Measurements from ENCODE around the gene NPIPB6.
"Not testable (repeated sequence)": the region's sequence is repeated elsewhere in the genome, so short reads cannot be mapped to it uniquely, and the experiment has no call there.

The NPIPB6 gene

GRCh38 chr16:28363408-28363807 is at the start of gene NPIPB6:
TSS of gene NPIPB6 (minus strand) at chr16:28363508. CDS start at chr16:28362822, 686 bp downstream.
- DNase-seq, result not testable (repeated sequence)

- DNase-seq, result not testable (repeated sequence)
Observed at GRCh38 chr16:28403220-28404072, 40.1 kb upstream of the NPIPB6 start, which contains the start of gene EIF3CL. TSS of gene EIF3CL (minus strand) at chr16:28403841. CDS start at chr16:28403618, 223 bp downstream.

DNA sequence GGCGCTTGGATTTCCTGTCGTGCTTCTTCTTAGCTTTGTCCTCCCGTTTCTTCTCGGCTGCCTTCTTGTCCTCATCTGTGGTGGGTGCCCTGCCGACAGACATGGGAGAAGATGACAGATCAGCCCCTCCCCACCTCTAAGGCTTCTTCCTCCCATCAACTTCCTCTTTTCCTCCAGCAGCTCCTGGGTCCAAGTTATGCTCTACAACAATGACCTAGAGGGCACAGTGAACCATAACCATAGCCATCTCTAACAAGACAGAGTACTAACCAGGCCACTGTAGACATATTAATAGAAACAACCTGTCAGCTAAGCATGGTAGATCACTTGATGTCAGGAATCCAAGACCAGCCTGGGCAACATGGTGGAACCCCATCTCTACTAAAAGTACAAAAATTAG is 28.7 kb upstream of the NPIPB6 start:
- DNase-seq, result not testable (repeated sequence)

DNA sequence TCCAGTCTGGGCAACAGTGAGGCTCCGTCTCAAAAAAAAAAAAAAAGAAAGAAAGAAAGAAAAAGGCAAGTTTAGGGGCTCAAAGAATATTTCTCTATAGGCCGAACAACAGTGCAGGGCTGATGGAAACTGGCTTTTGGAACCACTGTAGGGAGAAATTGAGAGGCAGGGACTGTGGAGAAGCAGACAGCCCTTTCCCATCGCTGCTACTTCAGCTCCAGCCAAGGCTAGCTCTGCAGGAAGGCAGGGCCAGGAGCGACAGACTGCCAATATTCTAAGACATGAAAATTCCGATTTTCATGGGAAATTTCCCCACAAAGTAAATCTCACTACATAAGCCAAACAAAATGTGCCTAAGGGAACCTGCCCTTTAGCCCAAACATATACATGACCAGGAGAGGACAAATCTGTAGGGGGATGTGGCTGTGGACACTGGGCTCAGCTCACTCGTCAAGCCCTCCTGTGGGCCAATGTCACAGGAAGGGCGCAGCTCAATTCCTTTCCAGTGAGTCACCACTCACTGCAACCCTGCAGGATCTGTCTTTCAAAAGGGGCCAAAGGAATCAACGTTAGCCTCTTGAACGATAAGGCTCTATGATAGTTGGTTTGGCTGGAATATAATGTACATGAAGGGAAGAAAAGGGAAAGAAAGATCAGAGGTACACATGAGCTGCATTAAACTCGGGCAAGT is 19.0 kb upstream of the NPIPB6 start:
- DNase-seq, result not testable (repeated sequence)

DNA sequence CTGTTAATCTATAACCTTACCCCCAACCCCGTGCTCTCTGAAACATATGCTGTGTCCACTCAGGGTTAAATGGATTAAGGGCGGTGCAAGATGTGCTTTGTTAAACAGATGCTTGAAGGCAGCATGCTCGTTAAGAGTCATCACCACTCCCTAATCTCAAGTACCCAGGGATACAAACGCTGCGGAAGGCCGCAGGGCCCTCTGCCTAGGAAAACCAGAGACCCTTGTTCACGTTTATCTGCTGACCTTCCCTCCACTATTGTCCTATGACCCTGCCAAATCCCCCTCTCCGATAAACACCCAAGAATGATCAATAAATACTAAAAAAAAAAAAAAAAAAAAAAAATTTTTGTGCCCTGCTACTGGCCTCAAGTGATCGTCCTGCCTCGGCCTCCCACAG is 14.5 kb upstream of the NPIPB6 start:
- DNase-seq, result not testable (repeated sequence)

DNA sequence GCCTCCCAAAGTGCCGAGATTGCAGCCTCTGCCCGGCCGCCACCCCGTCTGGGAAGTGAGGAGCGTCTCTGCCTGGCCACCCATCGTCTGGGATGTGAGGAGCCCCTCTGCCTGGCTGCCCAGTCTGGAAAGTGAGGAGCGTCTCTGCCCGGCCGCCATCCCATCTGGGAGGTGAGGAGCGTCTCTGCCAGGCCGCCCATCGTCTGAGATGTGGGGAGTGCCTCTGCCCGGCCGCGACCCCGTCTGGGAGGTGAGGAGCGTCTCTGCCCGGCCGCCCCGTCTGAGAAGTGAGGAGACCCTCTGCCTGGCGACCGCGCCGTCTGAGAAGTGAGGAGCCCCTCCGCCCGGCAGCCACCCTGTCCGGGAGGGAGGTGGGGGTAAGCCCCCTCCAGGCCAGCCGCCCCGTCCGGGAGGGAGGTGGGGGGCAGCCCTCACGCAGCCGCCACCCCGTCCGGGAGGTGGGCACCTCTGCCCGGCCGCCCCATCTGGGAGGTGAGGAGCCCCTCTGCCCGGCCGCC is 13.9 kb upstream of the NPIPB6 start:
- DNase-seq, result not testable (repeated sequence)

DNA sequence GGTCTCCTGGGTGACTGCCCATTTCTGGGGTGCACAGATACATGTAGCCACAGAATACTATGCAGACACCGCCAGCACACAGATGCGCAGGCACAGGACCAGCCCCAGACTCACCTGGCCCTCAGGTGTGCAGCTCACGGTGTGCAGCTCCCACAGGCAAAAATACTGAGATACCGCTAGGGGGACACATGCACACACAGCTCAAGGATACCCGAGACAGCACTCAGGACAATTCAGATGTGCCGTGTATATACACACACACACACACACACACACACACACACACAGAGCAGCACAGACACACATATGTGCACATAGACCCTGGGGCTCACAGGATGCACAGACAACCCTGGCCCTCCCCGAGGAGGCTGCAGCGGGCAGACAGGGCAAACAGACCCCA is 11.8 kb upstream of the NPIPB6 start:
- not testable (repeated sequence) for DNase-seq

DNA sequence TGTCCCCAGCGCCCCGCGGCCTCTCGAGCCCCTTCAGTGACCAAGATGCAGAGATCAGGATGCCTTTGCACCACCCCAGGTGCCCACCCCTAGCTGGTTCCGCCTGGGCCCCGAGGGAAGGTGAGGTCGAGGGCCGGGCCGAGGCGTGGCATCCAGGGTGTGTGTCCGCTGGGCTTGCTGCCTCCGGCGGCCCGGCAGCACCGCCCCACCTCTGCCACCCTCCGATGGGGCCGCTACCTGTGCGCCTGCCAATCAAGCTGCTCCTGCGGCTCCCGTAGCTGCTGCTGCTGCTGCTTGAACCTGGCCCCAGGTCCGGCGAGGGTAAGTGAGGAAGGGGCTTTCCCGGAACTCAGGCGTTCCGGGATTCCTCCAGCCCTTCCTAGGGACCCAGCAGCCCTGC is 11.0 kb upstream of the NPIPB6 start:
- not testable (repeated sequence) for DNase-seq

DNA sequence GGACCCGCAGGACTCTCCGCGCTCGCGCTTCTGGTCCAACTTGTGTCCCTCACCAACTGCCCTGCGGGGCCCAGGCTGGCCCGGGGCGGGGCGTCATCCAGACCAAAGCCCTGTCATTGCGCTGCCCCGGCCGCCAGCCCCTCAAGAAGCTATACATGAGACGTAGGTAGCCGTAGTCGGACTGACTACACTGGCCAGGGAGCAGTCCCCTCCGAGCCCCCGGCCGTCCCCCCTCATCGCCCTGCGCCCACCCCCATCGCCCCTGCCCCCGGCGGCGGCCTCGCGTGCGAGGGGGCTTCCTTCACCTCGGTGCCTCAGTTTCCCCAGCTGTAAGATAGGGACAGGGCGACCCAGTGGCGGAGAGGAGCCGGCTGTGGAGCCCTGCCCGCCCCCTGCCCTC is 4.6 kb upstream of the NPIPB6 start:
- peak; percentile 1 for DNase-seq

- not testable (repeated sequence) for DNase-seq
Observed at GRCh38 chr16:28364268-28365173, 1.2 kb upstream of the NPIPB6 start.

DNA sequence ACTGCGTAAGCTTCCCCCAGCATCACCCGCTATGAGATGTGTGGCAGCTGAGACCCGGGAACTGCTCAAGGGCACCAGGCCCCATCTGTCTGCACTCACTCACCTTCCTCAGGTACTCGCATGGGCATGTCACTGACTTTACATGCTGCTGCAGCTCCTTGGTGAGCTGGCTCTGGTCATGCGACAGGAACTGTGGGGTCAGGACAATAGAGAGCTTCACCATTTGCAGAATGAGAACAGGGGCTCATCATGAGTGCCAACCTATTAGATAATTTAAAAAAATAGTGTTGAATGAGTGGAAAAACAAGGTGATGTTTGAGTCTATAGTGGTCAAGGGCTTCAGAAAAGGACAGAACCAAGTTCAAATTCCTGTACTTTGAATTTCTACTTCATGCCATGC is 708 bp downstream of the NPIPB6 start:
- not testable (repeated sequence) for DNase-seq

DNA sequence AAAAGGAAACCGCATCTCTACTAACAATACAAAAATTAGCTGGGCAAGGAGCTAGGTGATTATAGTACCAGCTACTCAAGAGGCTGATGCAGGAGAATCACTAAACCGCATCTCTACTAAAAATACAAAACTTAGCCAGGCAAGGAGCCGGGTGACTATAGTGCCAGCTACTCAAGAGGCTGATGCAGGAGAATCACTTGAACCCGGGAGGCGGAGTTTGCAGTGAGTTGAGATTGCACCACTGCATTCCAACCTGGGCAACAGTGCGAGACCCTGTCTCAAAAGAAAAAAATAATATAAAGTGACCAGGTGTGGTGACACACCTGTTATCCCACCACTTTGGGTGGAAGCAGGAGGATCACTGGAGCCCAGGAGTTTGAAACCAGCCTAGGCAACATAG is 25.1 kb downstream of the NPIPB6 start:
- DNase-seq, result not testable (repeated sequence)

DNA sequence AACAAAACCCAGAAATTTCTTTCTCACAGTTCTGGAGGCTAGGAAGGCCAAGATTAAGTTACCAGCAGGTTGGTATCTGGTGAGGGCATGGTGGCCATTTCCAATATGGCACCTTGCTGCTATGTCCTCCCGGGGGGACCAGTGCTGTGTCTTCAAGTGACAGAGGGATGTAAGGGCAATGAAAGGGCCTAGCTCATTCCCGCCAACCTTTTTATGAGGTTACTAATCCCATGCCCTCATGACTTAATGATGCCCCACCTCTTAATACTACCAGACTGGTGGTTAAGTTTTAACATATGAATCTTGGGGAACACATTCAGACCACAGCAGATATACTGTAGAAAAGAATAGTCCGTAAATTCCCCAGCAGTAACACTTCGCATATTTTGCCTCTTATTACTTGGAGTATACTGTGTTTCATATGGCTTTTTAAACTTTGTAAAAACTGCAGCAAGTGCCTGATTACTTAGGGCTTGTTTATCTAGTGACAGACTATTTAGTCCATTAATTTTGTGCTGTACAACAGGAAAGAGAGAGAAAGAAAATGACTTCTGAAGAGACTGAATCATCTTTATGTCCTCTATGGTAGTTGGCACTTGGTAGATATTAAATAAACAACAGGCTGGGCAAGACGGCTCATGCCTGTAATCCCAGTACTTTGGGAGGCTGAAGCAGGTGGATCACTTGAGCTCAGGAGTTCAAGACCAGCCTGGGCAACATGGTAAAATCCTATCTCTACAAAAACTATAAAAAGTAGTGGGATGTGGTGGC is 26.2 kb downstream of the NPIPB6 start:
- DNase-seq, result not testable (repeated sequence)

DNA sequence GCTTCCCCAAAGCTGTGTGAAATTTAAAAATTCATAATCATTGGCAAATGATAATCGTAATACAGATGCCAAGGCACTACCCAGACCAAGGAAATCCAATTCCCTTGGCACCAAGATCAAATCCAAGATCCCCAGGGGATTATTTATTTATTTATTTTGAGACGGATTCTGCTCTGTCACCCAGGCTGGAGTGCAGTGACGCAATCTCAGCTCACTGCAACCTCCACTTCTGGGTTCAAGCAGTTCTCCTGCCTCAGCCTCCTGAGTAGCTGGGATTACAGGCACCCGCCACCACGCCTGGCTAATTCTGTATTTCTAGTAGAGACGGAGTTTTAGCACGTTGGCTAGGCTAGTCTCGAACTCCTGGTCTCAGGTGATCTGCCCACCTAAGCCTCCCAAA is 27.6 kb downstream of the NPIPB6 start:
- not testable (repeated sequence) for DNase-seq

DNA sequence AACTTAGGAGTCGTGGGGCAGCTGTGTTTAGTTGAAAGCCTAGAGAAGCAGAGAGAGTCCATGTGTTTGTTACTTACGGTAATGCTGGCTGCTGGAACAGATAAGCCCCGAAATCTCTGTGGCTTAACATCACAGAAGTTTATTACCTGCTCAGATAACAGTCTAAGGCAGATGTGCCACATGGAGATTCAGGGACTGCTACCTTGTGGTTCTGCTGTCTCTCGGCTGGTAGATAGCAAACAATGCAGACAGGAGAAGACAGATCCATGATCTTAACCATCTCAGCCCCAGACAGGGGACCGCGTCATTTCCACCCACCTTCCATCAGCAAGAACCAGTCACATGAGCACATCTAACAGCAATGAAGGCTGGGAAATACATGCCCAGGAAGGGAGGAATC is 30.7 kb downstream of the NPIPB6 start:
- not testable (repeated sequence) for DNase-seq

- DNase-seq, result not testable (repeated sequence)
Observed at GRCh38 chr16:28330981-28331380, 32.3 kb downstream of the NPIPB6 start.

GRCh38 chr16:28330232-28330631 is 33.1 kb downstream of the NPIPB6 start:
- peak; percentile 63 for DNase-seq

DNA sequence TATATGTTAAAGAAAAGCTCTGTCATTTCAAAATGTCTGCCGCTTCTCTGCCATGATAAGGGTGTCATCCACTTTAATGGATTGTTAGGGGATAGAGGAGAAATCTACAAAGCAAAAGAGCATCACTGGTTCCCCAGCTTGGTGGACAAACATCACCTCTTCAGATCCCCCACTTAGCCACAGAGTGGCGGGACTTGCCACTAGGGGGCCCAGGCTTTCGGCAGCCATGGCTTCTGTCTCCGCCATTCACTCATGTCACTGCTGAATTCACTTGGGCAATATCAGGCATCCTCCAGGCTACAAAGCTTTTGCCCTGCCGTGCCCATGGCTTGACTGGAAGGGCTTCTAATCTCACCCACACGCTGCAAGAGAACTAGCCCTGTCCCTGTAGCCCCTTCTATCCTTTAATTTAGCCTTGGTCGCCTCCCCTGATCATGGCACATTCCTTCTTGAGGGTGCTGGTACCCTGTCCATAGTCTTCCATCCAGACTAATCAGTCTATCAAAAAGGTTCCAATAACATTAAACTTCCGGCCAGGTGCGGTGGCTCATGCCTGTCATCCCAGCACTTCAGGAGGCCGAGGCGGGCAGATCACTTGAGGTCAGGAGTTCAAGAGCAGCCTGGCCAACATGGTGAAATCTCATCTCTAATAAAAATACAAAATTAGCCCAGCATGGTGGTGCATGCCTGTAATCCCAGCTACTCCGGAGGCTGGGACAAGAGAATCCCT is 36.3 kb downstream of the NPIPB6 start:
- peak; percentile 64 for DNase-seq

DNA sequence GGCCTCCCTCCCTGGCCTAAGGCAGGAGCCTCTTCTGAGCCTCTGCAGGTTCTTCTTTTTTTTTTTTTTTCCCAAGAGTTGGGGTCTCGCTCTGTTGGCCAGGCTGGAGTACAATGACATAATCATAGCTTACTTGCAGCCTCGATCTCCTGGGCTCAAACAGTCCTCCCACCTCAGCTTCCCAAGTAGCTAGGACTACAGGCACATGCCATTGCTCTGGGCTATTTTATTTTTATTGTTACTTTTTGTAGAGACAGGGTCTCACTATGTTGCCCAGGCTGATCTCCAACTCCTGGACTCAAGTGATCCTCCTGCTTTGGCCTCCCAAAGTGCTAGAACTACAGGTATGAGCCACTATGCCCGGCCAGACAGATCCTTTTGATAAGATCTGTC is 38.4 kb downstream of the NPIPB6 start:
- no peak for DNase-seq

- DNase-seq, result no peak
Observed at GRCh38 chr16:28324235-28324886, 38.9 kb downstream of the NPIPB6 start.

Data from retina (tissue), 1 donor.